ENCODE results near the gene PDE6C. TPM values are rescaled to one million over a fixed set of nuclear protein-coding genes. Genes with fewer than 3 reads are reported as not detected.

PDE6C gene
- total RNA-seq, 3 donors from 2014 or later: not detected

DNA sequence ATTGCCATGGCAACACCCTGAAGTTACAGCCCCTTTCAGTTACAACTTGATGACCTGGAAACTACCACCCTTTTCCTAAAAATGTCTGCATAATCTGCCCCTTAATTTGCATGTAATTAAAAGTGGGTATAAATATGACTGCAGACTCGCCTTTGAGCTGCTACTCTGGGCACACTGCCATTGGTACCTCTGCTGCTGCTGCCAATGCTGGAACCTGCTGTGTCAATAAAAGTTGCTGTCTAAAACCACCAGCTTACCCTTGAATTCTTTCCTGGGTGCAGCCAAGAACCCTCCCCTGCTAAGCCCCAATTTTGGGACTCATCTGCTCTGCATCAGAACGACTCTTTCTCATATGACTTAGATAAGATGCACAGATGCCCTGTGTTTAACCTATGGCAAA, 100.3 kb downstream of the PDE6C start:
- peaks cover 6% of the 10 kb centered on the region for H3K4me1 Mint-ChIP-seq (ENCODE audit: low read depth)
- no peak for ATAC-seq
- no peaks in the 10 kb centered on the region for H3K36me3 Mint-ChIP-seq (ENCODE audit: insufficient read depth)
- H3K27me3 Mint-ChIP-seq (ENCODE audit: low read depth): peaks cover 5% of the 10 kb centered on the region
- H3K9me3 Mint-ChIP-seq: no peaks in the 10 kb centered on the region
- no peak for DNase-seq
- no peak overlapping the region for H3K4me3 Mint-ChIP-seq

GRCh38 chr10:93715345-93715744, 103.0 kb downstream of the PDE6C start:
- H3K27me3 Mint-ChIP-seq (ENCODE audit: low read depth): peaks cover 20% of the 10 kb centered on the region
- ATAC-seq (no peak), DNase-seq (no peak)
- no peaks in the 10 kb centered on the region for H3K9me3 Mint-ChIP-seq
- H3K4me1 Mint-ChIP-seq (ENCODE audit: low read depth): no peaks in the 10 kb centered on the region
- H3K4me3 Mint-ChIP-seq: no peak overlapping the region
- no peaks in the 10 kb centered on the region for H3K36me3 Mint-ChIP-seq (ENCODE audit: insufficient read depth)

Other genes starting within 250 kb of the PDE6C start
- 10 to 100 TPM; 39.2 to 65.4 (median 42.6) TPM for gene MYOF, start 130.2 kb upstream of the PDE6C start, total RNA-seq
- 1 to 10 TPM; 6.0 to 8.2 (median 8.0) TPM for gene CEP55, start 115.9 kb upstream of the PDE6C start, total RNA-seq
- gene FFAR4, start 45.9 kb upstream of the PDE6C start, total RNA-seq: not detected
- 1 to 10 TPM in 2 of 3 donors, under 1 TPM in 1; 0.98 to 1.5 (median 1.4) TPM for gene RBP4, start 11.3 kb upstream of the PDE6C start, total RNA-seq
- 10 to 100 TPM; 10.1 to 11.1 (median 10.1) TPM for gene FRA10AC1, start 90.1 kb downstream of the PDE6C start, total RNA-seq
- gene LGI1, start 145.4 kb downstream of the PDE6C start, total RNA-seq: not detected